GM21825 (cell line): ENCODE data around the gene NAP1L4.
"Not testable (repeated sequence)": the region's sequence is repeated elsewhere in the genome, so short reads cannot be mapped to it uniquely, and the experiment has no call there.

Experiments
- ATAC-seq: cut with Tn5 transposase; IDR thresholded peaks from one replicate; pipeline ENCODE4 v1.9.1; 2021; ENCODE audit warnings: mild to moderate bottlenecking, moderate library complexity; ENCODE audit not compliant: unreplicated experiment

Gene NAP1L4

GRCh38 chr11:2911785-2912391 lies 80.2 kb downstream of the NAP1L4 start:
- no peak for ATAC-seq

DNA sequence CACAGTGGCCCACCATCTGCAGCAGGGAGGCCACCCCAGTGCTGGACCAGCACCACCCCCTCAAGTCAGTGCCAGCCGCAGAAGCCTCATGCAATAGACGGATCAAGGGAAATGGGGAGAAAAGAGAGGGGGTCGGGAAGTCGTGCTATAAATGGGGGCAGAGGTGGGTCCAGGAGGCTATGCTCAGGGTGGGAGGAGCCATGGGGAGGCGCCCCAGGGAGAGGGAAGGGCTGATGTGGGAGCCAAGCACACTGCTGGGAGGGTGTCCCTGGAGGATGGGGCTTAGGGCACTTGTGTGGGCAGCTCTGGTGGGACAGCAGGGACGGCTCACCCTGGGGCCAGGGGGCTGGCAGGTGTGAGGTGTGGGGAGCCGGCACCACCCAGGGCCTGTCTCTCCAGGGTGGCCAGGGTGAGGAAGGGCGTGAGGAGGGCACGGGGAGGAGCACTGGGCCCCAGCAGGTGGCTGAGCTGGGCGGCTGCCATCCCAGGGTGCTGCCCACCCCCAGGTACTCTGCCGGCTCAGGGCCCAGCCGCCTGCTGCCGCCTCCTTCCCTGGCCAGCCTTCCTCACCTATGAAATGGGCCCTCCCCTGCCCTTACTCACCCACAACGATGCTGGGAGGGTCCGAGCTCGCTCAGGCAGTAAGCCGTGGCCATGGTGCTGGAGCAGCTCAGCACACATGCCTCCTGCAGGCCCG lies 80.9 kb downstream of the NAP1L4 start:
- no peak for ATAC-seq

- ATAC-seq, result no peak
These were observed 81.7 kb downstream of the NAP1L4 start for GRCh38 chr11:2910401-2910955.

DNA sequence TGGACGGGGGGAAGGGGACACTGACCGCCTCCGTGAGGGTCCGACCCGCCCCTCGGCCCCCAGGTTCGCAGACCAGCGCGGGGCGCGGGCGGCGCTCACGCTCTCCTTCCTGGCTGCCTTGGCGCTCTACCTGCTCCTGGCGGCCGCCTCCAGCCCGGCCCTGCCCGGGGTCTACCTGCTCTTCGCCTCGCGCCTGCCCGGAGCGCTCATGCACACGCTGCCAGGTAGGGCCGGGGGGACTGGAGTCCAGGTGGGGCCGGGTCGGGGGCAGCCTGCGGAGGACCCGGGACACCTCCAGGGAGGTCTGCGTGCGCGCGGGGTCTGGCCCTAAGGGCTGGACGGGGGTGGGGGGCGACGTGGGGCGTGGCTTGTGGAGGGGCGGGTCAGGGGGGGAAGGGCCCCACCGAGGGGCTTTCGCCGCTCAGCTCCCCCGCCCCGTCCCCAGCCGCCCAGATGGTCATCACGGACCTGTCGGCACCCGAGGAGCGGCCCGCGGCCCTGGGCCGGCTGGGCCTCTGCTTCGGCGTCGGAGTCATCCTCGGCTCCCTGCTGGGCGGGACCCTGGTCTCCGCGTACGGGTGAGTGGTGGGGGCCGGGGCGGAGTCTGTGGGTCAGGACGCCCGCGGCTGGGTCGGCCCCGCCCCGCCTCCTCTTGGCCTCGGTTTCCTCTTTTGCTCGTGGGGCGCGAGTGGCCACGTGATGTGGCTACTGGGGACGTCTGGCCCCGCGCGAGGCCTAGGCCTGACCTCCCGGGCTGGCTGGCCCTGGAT lies 82.8 kb downstream of the NAP1L4 start:
- ATAC-seq, result no peak

GRCh38 chr11:2908130-2908529 lies 84.0 kb downstream of the NAP1L4 start:
- ATAC-seq, result no peak

DNA sequence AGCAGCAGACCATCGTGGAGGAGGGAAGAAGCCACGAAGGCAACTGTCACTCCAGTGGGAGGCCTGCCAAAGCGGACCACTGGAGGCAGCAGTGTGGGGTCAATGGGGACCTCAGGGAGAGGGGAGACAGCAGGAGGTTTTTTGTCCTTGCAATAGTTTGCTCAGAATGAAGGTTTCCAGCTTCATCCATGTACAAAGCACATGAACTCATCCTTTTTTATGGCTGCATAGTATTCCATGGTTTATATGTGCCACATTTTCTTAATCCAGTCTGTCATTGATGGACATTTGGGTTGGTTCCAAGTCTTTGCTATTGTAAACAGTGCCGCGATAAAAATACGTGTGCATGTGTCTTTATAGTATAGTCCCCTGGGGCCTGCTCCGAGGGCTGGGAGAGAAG lies 86.8 kb downstream of the NAP1L4 start:
- not testable (repeated sequence) for ATAC-seq

DNA sequence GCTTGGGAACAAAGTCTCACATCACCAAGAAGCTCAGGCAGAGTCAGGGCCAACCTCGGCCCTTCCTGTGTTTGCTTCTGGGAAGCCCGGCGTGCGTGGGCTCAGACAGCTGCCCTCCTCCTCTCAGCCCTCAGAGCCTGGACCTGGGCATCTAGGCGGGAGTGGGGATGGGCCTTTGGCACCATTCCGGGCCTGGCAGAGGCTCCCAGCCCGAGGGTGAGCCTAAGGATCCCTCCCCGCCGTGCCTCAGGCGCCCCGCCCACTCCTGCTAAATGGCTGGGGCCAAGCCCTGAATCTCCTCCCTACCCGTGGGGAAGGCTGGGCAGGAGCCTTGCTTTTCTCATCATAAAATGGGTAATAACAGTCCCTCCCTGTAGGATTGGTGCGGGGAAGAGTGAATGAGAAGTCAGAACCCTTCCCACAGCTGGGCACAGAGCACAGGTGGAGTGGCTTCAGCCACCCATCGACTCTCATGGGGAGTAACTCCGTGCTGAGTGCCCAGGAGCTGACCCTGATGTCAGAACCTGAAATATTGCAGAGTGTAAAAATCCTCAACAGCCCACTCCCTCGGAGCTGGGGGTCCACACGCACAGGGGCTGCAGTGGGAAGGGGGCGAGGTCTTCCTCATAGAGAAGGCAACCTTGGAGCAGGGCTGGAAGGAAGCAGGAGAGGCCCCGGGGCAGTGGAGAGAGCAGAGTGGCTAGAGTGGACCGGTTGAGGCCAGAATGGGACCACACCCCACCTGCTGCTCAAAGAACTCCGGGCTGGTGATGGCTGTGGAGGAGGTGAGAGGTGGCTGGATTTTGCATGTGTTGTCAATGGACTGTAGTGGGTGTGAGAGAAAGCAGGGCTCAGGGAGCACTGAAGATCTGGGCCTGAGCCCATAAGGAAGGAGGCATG lies 87.7 kb downstream of the NAP1L4 start:
- no peak for ATAC-seq

DNA sequence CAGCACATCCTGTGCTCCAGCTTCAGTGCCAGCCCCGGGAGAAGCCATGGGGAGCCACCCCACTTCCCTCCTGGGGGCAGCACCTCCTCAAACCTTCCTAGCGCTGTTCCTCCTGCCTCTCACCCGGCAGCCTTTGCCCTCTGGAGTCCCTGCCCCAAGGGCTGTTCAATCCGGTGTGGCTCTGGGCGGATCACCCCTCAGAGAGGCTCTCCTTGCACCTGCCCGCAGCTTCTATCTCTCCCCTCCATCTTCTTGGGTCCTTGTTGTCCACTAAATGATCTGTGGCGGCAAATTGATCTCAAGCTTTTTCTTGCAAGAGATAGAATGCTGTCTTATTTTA lies 88.5 kb downstream of the NAP1L4 start:
- no peak for ATAC-seq

DNA sequence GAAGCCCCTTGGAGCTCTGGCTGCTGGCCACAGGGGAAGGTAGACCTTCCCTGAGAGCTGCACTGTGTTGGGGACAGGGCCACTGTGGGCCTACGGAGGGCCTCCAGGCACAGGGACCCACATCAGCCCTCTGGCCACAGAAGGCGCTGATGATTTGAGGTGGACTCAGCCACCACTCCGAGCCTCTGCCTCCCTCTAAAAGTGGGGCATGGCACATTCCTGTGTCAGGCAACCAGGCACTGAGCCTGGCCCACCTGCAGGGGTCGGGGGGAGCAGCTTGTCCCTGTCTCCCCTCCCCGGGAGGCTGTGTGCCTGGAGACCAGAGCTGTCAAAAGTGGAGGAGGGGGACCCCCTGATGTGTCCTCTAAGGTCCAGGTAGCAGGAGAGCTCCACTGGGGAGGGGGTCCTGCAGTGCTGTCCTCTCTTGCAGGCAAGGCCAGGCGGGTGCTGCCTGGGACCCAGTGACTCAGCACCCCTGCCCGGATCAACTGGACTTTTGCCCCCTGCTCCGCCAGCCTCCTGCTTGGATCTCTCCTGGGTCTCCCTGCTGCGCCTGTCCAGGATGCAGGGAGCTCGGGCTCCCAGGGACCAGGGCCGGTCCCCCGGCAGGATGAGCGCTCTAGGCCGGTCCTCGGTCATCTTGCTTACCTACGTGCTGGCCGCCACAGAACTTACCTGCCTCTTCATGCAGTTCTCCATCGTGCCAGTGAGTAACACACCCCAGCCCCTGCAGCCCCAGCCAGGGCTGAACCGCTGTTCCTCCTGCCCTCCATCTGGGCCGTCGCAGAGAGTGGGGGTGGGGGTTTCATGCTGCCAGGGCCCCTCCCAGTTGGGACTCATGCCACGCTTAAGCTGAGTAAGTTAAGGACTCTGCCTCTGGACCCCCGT lies 89.1 kb downstream of the NAP1L4 start:
- no peak for ATAC-seq

GRCh38 chr11:2901854-2902783 lies 90.0 kb downstream of the NAP1L4 start:
- peak; percentile 92 for ATAC-seq

- ATAC-seq, result no peak
These were observed 90.8 kb downstream of the NAP1L4 start for GRCh38 chr11:2901196-2901796.

- ATAC-seq, result no peak
These were observed 92.9 kb downstream of the NAP1L4 start for GRCh38 chr11:2899080-2899783.

- ATAC-seq, result no peak
These were observed 93.6 kb downstream of the NAP1L4 start for GRCh38 chr11:2898366-2899079.

DNA sequence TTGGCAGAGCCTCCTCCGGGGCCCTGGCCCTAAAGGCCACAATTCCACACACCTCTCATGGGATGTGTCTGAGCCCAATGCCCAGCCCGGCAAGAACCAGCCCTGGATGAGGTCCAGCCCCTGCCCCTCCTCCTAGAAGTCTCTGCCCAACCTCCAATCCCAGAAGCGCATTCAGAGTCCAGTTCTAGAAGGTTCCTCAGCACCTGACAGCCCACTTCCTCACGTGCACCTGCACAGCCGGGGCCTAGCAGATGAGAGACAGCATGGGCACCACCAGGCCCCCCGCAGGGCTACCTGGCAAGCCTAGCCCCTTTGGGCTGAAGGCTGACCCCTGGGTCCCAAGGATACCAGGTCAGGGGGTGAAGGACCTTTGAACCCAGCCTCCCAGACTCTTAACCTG lies 95.1 kb downstream of the NAP1L4 start:
- no peak for ATAC-seq

DNA sequence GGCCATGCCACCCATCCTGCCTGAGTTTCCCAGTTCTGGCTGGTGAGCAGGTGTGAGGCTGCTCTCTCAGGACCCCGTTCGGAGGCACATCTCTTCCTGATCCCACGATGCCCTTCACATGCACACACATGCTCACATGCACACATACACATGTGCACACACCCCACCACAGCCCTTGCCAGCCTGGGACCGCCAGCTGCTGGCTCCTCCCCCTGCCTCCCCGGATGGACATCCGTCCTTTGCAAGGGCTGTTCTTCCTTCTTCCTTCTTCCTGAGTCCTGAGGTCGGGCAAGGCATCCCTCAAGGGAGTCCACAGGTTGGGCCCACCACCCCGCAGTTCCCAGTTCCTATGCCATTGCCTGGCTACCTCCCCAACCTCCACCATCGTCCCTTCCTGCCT lies 96.1 kb downstream of the NAP1L4 start:
- ATAC-seq, result no peak
